ENCODE measurements around the gene TRPV6.

TRPV6 gene

GRCh38 chr7:142865766-142866165 lies 19.8 kb downstream of the TRPV6 start:
- TF ChIP-seq ZFP3 (CRISPR knock-in tag; IDR thresholded peaks at IDR 0.05) (no peak), TSHZ2 (CRISPR knock-in tag; IDR thresholded peaks at IDR 0.05) (no peak), ARNTL (CRISPR knock-in tag; IDR thresholded peaks at IDR 0.05; ENCODE audit: borderline replicate concordance, low read depth) (no peak), ZC3H10 (CRISPR knock-in tag; IDR thresholded peaks at IDR 0.05) (no peak), BACH2 (CRISPR knock-in tag; IDR thresholded peaks at IDR 0.05; ENCODE audit: borderline replicate concordance) (no peak), RARB (CRISPR knock-in tag; IDR thresholded peaks at IDR 0.05) (no peak), CSRNP3 (CRISPR knock-in tag; IDR thresholded peaks at IDR 0.05) (no peak), CSDC2 (CRISPR knock-in tag; IDR thresholded peaks at IDR 0.05) (no peak), ZNF8 (CRISPR knock-in tag; IDR thresholded peaks at IDR 0.05) (no peak)
- TF ChIP-seq, protein P1, sequence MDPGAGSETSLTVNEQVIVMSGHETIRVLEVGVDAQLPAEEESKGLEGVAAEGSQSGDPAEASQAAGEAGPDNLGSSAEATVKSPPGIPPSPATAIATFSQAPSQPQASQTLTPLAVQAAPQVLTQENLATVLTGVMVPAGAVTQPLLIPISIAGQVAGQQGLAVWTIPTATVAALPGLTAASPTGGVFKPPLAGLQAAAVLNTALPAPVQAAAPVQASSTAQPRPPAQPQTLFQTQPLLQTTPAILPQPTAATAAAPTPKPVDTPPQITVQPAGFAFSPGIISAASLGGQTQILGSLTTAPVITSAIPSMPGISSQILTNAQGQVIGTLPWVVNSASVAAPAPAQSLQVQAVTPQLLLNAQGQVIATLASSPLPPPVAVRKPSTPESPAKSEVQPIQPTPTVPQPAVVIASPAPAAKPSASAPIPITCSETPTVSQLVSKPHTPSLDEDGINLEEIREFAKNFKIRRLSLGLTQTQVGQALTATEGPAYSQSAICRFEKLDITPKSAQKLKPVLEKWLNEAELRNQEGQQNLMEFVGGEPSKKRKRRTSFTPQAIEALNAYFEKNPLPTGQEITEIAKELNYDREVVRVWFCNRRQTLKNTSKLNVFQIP (CRISPR knock-in tag; IDR thresholded peaks at IDR 0.05; ENCODE audit: borderline replicate concordance, low read depth): no peak
- TF ChIP-seq, protein P2, sequence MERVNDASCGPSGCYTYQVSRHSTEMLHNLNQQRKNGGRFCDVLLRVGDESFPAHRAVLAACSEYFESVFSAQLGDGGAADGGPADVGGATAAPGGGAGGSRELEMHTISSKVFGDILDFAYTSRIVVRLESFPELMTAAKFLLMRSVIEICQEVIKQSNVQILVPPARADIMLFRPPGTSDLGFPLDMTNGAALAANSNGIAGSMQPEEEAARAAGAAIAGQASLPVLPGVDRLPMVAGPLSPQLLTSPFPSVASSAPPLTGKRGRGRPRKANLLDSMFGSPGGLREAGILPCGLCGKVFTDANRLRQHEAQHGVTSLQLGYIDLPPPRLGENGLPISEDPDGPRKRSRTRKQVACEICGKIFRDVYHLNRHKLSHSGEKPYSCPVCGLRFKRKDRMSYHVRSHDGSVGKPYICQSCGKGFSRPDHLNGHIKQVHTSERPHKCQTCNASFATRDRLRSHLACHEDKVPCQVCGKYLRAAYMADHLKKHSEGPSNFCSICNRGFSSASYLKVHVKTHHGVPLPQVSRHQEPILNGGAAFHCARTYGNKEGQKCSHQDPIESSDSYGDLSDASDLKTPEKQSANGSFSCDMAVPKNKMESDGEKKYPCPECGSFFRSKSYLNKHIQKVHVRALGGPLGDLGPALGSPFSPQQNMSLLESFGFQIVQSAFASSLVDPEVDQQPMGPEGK (CRISPR knock-in tag; IDR thresholded peaks at IDR 0.05; ENCODE audit: borderline replicate concordance): no peak
- ATAC-seq: no peak

DNA sequence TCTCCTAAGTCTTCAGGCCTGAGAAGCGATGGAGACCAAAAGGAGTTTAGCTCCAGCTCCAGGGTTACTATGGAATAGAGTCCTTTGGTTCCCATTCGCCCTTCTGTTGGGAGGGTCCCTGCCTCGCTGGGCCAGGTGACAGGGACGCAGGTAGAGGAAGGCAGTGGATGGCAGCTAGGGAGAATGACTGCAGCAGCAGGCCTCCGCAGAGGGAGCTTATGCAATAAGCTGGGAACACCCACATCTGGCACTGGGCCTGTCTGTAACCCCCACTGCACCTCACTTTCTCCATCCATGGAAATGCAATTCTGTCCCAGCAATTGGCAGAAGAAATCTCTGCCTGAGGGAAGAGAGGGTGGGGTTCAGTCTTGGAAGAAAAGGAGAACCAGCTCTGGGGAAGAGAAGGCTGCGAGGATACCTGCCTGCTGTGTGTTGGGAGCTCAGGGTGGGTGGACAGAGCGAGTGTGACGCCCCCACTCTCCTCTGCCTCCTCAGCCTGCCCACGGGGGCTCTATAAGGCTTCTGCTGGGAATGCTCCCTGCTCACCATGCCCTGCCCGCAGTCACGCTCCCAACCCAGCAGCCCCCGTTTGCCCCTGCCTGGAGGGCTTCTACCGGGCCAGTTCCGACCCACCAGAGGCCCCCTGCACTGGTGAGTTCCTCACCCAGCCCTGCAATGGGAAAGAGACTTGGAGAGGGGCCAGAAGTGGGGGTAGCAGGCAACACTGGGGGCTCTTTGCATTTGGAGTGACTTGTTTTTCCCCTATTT lies 20.4 kb downstream of the TRPV6 start:
- ATAC-seq: no peak
- TF ChIP-seq CSDC2 (CRISPR knock-in tag; IDR thresholded peaks at IDR 0.05): no peak
- no peak for TF ChIP-seq OSR1 (CRISPR knock-in tag; IDR thresholded peaks at IDR 0.05)
- no peak for TF ChIP-seq GLIS3 (CRISPR knock-in tag; IDR thresholded peaks at IDR 0.05)

- no peak for ATAC-seq
- TF ChIP-seq ZC3H10 (CRISPR knock-in tag; IDR thresholded peaks at IDR 0.05) (no peak), ZNF70 (CRISPR knock-in tag; IDR thresholded peaks at IDR 0.05) (no peak), TSHZ2 (CRISPR knock-in tag; IDR thresholded peaks at IDR 0.05) (no peak), TOX (CRISPR knock-in tag; IDR thresholded peaks at IDR 0.05; ENCODE audit: borderline replicate concordance) (no peak), SNAI2 (CRISPR knock-in tag; IDR thresholded peaks at IDR 0.05) (no peak), BACH2 (CRISPR knock-in tag; IDR thresholded peaks at IDR 0.05; ENCODE audit: borderline replicate concordance) (no peak), ZFP3 (CRISPR knock-in tag; IDR thresholded peaks at IDR 0.05) (no peak), ZNF565 (CRISPR knock-in tag; conservative IDR thresholded peaks at IDR 0.05; ENCODE audit: low read depth) (no peak), RARB (CRISPR knock-in tag; IDR thresholded peaks at IDR 0.05) (no peak), ESRRG (CRISPR knock-in tag; IDR thresholded peaks at IDR 0.05) (no peak), CSDC2 (CRISPR knock-in tag; IDR thresholded peaks at IDR 0.05) (no peak), ARNTL (CRISPR knock-in tag; IDR thresholded peaks at IDR 0.05; ENCODE audit: borderline replicate concordance, low read depth) (no peak)
- TF ChIP-seq, protein P2 (CRISPR knock-in tag; IDR thresholded peaks at IDR 0.05; ENCODE audit: borderline replicate concordance): no peak
- TF ChIP-seq, protein P1 (CRISPR knock-in tag; IDR thresholded peaks at IDR 0.05; ENCODE audit: borderline replicate concordance, low read depth): no peak
Observed at GRCh38 chr7:142863891-142864685, 21.5 kb downstream of the TRPV6 start.

All from SK-N-SH treated with all-trans-retinoic acid at 6 μM for 48 hours (cell line).